IPS-18c (cell line): Measurements from ENCODE around the gene UMPS.

Experiments used
- H3K4me3 ChIP-seq: 2 replicates; pipeline ENCODE4 v1.7.0; 2013; ENCODE audit warnings: low read depth, mild to moderate bottlenecking, low read length, moderate library complexity; ENCODE audit not compliant: insufficient read depth
- H3K9me3 ChIP-seq: one replicate; pipeline ENCODE4 v1.6.1; 2013; ENCODE audit warnings: mild to moderate bottlenecking, low read length, moderate library complexity; ENCODE audit not compliant: control insufficient read depth, insufficient read depth

The UMPS gene

DNA sequence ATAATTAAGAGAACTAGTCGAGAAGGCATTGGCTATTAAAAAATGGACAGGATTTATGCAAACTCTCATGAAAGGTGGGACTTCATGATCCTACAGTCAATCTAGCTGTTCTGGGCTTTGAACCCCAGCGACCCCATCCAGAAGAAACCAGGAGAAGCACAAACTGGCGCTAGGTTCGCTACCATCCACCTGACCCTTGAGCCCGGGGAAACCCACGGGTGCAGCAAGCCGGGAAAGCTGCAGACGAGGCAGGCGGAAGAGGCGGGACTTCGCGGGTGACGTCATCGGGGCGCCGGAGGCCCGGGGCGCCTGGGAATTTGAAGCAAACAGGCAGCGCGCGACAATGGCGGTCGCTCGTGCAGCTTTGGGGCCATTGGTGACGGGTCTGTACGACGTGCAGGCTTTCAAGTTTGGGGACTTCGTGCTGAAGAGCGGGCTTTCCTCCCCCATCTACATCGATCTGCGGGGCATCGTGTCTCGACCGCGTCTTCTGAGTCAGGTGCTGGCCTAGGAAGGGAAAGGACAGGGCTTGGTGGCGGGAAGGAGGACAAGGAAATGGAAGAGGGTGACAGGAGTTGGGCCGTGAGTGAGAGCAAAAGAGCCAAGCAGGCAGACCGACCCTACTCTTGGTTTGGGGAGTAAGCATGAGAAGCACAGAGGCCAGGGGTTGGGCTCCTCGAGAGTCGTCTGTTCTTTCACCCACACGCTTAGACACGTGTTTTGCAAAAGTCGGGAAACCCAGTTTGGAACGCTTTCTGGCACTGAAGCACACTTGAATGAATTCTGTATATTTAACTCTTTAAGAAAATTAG is at the start of gene UMPS:
Gene UMPS, plus strand, starts transcription at position 324 of the 812 bp plus-strand sequence. Its CDS starts 20 bp downstream, at position 344.
- Histone ChIP-seq H3K4me3 (peak within 1 kb of the TSS; percentile 89), H3K9me3 (no peaks in the 10 kb centered on the region)

- no peaks in the 10 kb centered on the region for H3K9me3 ChIP-seq
- no peak overlapping the region for H3K4me3 ChIP-seq
Observed at GRCh38 chr3:124680521-124680920, 49.7 kb upstream of the UMPS start.

DNA sequence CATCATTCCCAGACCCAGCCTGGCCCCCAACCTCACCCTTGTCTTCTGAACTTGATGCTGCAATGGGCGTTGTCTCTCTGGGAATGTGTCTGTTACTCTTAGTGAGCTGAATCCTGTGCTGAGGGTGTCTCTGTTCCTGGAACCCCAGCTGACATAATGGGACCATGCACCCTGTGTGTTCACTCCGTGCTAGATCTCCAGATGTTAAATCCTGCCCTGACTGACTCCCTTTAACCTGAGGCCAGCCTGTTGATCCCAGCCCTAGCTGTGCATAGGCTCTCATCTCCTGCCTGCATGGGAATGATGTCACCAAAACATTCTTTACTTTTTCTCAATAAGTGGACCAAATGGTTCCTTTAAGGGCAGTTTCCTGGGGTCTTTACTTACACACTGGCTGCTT is 48.0 kb upstream of the UMPS start:
- Histone ChIP-seq H3K9me3 (peaks cover 3% of the 10 kb centered on the region), H3K4me3 (no peak overlapping the region)

DNA sequence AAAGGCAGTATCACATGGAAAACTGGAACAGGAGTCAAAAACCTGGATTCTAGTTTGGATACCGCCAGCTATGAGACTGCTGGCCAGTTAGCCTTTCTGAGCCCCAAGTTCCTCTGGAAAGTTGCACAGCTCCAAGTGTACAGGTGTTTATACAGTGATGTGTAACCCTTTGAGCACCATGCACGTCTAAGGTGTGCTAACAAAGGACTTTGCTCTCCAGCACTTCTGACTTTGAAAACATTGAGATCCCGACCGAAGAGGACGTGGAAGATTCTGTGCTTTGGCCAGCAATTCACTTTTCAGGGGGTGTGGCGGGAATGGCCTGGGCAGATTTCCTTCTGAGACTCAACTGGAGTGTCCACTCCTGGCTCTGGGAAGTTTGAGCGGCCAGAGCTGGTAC is 45.8 kb upstream of the UMPS start:
- H3K9me3 ChIP-seq: peaks cover 3% of the 10 kb centered on the region

DNA sequence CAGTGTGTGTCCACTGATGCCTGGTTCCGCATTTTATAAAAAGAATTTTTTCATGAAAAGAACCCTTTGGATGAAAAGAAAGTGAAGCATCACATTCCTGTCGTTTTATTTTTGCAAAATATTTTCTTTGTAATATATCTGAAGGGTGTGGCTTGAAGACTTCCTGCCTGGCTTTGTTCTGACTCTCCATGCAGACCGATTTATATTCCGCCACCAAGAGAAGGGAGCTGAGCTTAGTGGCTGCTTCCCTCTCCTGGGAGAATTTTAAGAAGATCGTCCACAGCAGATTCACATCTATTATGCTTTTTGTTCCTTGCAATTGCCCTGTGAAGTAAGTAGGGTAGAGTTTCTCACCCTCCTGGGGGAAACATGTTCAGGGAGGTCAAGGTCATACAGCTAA is 45.2 kb upstream of the UMPS start:
- Histone ChIP-seq H3K4me3 (no peak overlapping the region), H3K9me3 (peaks cover 3% of the 10 kb centered on the region)

More for the DNA sequence above, 45.8 kb upstream of the UMPS start:
- H3K4me3 ChIP-seq: no peak overlapping the region

- H3K4me3 ChIP-seq: no peak overlapping the region
- peaks cover 3% of the 10 kb centered on the region for H3K9me3 ChIP-seq
Observed at GRCh38 chr3:124685481-124685880, 44.8 kb upstream of the UMPS start.

DNA sequence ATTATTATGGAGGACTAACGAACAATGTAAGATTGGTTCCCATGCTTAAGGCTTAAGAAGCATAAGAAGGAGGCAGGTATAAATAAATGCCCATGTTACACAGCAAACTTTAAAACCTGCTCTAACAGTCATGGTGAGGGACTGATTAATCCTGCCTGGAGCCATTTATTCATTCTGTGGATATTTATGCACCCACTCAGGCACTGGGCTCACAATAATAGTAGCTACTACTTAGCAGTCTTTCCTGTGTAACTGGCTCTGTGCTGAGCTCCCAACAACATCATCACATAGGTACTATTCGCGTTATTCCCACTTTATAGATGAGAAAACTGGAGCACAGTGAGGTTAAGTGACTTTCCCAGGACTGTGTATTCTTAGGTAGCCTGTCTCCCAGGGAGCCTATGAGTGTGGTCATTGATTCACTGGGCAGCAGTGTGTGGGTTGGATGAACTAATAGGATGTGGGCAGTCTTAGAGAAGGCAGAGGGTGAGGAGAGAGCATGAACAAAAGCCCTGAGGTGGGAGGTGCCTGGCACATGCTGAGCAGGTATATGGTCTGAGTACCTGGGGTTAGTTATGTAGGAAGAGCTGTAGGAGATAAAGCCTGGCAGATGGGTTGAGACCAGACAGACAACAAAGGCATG is 44.1 kb upstream of the UMPS start:
- Histone ChIP-seq H3K9me3 (peaks cover 3% of the 10 kb centered on the region), H3K4me3 (no peak overlapping the region)

DNA sequence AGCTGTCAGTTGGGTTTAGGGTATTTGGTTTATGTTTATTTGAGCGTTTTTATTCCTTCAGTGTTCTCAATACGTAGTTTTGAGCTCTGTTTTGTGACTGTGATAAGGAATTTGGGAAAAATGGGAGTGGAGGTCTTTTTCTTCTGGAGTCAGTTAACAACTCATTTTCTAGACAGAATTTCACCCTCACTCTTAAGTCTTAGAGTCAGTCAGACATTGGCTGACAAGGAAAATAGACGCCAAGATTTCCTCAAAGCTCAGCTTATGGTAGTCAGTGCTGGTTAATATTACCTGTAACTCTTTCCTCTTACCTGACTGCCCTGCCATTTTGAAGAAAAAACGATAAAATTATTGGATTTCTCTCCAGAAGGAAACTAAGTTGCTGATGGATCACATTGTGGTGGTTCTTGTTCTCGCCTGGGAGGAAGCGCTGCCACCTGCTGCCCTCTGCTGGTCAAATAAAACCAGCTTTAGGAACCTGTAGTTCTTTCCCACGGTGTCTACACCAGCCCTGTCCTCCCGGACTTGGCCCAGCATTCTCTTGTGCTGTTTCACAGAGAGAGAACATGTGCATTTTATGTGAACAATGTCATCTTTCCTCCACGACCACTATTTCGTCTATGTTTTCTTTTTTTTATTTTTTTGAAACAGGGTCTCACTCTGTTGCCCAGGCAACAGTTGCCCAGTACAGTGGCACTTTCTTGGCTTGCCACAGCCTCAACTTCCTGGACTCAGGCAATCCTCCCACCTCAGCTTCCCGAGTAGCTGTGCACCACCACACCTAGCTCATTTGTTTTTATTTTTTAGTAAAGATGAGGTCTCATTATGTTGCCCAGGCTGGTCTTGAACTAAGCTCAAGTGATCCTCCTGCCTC is 41.4 kb upstream of the UMPS start:
- Histone ChIP-seq H3K9me3 (peaks cover 3% of the 10 kb centered on the region), H3K4me3 (no peak overlapping the region)

GRCh38 chr3:124691599-124691998 is 38.7 kb upstream of the UMPS start:
- H3K4me3 ChIP-seq: no peak overlapping the region
- H3K9me3 ChIP-seq: no peaks in the 10 kb centered on the region

GRCh38 chr3:124694486-124694885 is 35.8 kb upstream of the UMPS start:
- Histone ChIP-seq H3K4me3 (no peak overlapping the region), H3K9me3 (no peaks in the 10 kb centered on the region)

DNA sequence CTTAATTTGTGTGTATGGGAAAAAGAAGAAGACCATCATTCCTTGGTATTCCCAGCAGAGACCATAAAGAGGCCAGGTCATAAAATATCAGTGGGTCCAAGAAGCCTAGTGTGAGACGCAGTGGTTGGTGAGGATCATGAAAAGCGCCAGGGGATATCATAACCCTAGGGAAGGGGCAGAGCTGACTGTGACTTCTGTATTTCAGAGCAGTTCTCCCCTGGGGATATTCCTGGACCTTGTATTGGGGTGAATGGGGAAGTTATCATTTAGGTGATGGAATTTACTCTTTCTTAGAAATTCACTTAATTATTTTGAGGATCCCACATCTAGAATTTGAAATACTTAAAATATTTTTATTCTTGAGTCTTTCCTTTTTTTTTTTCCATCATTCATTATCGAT is 34.9 kb upstream of the UMPS start:
- Histone ChIP-seq H3K4me3 (no peak overlapping the region), H3K9me3 (no peaks in the 10 kb centered on the region)

DNA sequence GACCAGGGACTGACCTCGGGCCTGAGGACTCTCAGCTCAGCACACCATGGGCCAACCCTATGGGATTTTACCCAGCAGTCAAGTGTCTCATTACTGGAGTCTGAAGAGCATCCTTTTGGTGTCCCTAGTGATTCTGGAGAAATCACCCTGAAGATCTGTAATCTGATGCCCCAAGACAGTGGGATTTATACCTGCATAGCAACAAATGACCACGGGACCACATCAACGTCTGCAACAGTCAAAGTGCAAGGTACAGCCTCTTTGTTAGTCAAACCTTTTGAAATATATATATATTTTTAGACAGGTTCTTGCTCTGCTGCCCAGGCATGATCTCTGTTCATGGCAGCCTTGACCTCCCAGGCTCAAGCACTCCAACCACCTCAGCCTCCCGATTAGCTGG is 34.2 kb upstream of the UMPS start:
- H3K9me3 ChIP-seq: no peaks in the 10 kb centered on the region
- H3K4me3 ChIP-seq: no peak overlapping the region

GRCh38 chr3:124697302-124697701 is 33.0 kb upstream of the UMPS start:
- no peaks in the 10 kb centered on the region for H3K9me3 ChIP-seq
- H3K4me3 ChIP-seq: no peak overlapping the region

- no peaks in the 10 kb centered on the region for H3K9me3 ChIP-seq
- H3K4me3 ChIP-seq: no peak overlapping the region
Observed at GRCh38 chr3:124698030-124698770, 32.1 kb upstream of the UMPS start.

- Histone ChIP-seq H3K4me3 (no peak overlapping the region), H3K9me3 (no peaks in the 10 kb centered on the region)
Observed at GRCh38 chr3:124699051-124699450, 31.2 kb upstream of the UMPS start.

- Histone ChIP-seq H3K4me3 (no peak overlapping the region), H3K9me3 (no peaks in the 10 kb centered on the region)
Observed at GRCh38 chr3:124699686-124700396, 30.4 kb upstream of the UMPS start.
